HCT116 (cell line): ENCODE results near the gene REEP6.

ENCODE experiments used
- CBX3 ChIP-seq: IDR thresholded peaks from 2 replicates; pipeline ENCODE4 v1.6.1; 2012; ENCODE audit warnings: low read depth
- CTCF ChIP-seq, 3 experiments: fragments of 200-600 bp in 1 of 3; sonication (generic) in 1 of 3; IDR thresholded peaks in 2 of 3; conservative IDR thresholded peaks in 1 of 3; 2 replicates each; pipeline ENCODE4 v1.5.1; 2012 to 2017; ENCODE audit warnings: low read depth in 2 of 3, low read length in 2 of 3, antibody characterized with exemption in 1 of 3, borderline replicate concordance in 1 of 3, control low read depth in 1 of 3, mild to moderate bottlenecking in 1 of 3, mixed read lengths in 1 of 3, mixed run types in 1 of 3, moderate library complexity in 1 of 3; ENCODE audit not compliant: insufficient read depth in 1 of 3
- EGR1 ChIP-seq: IDR thresholded peaks from 2 replicates; pipeline ENCODE4 v1.6.1; 2012; ENCODE audit warnings: low read depth
- EZH2 ChIP-seq: fragments of 200-600 bp; sonication (generic); IDR thresholded peaks from 2 replicates; pipeline ENCODE4 v1.6.1; 2017; ENCODE audit warnings: antibody characterized with exemption, mixed run types
- EZH2phosphoT487 ChIP-seq: fragments of 200-600 bp; IDR thresholded peaks from 2 replicates; pipeline ENCODE4 v1.6.1; 2018; ENCODE audit warnings: antibody characterized with exemption, borderline replicate concordance
- FOSL1 ChIP-seq: IDR thresholded peaks from 2 replicates; pipeline ENCODE4 v1.6.1; 2012; ENCODE audit warnings: low read depth
- MAX ChIP-seq: IDR thresholded peaks from 2 replicates; pipeline ENCODE4 v1.6.1; 2012
- POLR2A ChIP-seq: IDR thresholded peaks from 2 replicates; pipeline ENCODE4 v1.7.0; 2011; ENCODE audit warnings: borderline replicate concordance; ENCODE audit not compliant: insufficient read depth, insufficient read length; ENCODE audit errors: extremely low read depth
- SIN3A ChIP-seq: IDR thresholded peaks from 2 replicates; pipeline ENCODE4 v1.6.1; 2012; ENCODE audit warnings: low read depth
- TF ChIP-seq, protein P1 (sequence below): IDR thresholded peaks from 2 replicates; pipeline ENCODE4 v1.6.1; 2012; ENCODE audit warnings: low read depth

- TF ChIP-seq CTCF (IDR thresholded peaks at IDR 0.05 in 2 of 3, conservative IDR thresholded peaks at IDR 0.05 in 1 of 3; ENCODE audit: borderline replicate concordance in 1 of 3, insufficient read depth in 1 of 3, low read depth in 2 of 3, low read length in 2 of 3) = no peak
- no peak for TF ChIP-seq EZH2
- no peak for TF ChIP-seq POLR2A
- TF ChIP-seq MAX = no peak
- TF ChIP-seq FOSL1 = no peak
- TF ChIP-seq SIN3A = no peak
- TF ChIP-seq, protein P1, sequence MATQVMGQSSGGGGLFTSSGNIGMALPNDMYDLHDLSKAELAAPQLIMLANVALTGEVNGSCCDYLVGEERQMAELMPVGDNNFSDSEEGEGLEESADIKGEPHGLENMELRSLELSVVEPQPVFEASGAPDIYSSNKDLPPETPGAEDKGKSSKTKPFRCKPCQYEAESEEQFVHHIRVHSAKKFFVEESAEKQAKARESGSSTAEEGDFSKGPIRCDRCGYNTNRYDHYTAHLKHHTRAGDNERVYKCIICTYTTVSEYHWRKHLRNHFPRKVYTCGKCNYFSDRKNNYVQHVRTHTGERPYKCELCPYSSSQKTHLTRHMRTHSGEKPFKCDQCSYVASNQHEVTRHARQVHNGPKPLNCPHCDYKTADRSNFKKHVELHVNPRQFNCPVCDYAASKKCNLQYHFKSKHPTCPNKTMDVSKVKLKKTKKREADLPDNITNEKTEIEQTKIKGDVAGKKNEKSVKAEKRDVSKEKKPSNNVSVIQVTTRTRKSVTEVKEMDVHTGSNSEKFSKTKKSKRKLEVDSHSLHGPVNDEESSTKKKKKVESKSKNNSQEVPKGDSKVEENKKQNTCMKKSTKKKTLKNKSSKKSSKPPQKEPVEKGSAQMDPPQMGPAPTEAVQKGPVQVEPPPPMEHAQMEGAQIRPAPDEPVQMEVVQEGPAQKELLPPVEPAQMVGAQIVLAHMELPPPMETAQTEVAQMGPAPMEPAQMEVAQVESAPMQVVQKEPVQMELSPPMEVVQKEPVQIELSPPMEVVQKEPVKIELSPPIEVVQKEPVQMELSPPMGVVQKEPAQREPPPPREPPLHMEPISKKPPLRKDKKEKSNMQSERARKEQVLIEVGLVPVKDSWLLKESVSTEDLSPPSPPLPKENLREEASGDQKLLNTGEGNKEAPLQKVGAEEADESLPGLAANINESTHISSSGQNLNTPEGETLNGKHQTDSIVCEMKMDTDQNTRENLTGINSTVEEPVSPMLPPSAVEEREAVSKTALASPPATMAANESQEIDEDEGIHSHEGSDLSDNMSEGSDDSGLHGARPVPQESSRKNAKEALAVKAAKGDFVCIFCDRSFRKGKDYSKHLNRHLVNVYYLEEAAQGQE = no peak
- TF ChIP-seq EGR1 = no peak
- TF ChIP-seq EZH2phosphoT487 = no peak
- TF ChIP-seq CBX3 = no peak
Observed at GRCh38 chr19:1526979-1527649, 36.1 kb downstream of the REEP6 start.
